NCI-H1092 treated with DMSO at 0.1 percent for 48 hours (cell line): ENCODE results near the gene LMNB1.

Source experiments
- DNase-seq: peaks from one replicate; lab custom pipeline; 2025; lab: John Stamatoyannopoulos, UW

The LMNB1 gene

GRCh38 chr5:126855266-126855665 lies 78.3 kb downstream of the LMNB1 start:
- no peak for DNase-seq

- no peak for DNase-seq
Measured at GRCh38 chr5:126857472-126858410, 80.8 kb downstream of the LMNB1 start.

GRCh38 chr5:126858441-126858840 lies 81.5 kb downstream of the LMNB1 start:
- DNase-seq, result no peak

GRCh38 chr5:126863402-126863801 lies 86.5 kb downstream of the LMNB1 start:
- no peak for DNase-seq

GRCh38 chr5:126864042-126864688 lies 87.2 kb downstream of the LMNB1 start:
- no peak for DNase-seq

- DNase-seq, result no peak
Measured at GRCh38 chr5:126865299-126865698, 88.4 kb downstream of the LMNB1 start.

GRCh38 chr5:126866851-126867636 lies 90.1 kb downstream of the LMNB1 start:
- DNase-seq, result no peak

- DNase-seq, result no peak
Measured at GRCh38 chr5:126868338-126869004, 91.5 kb downstream of the LMNB1 start.

GRCh38 chr5:126869005-126869451 lies 92.1 kb downstream of the LMNB1 start:
- DNase-seq, result peak; percentile 61

GRCh38 chr5:126871441-126871840 lies 94.5 kb downstream of the LMNB1 start:
- no peak for DNase-seq

GRCh38 chr5:126872561-126873354 lies 95.8 kb downstream of the LMNB1 start:
- no peak for DNase-seq

- no peak for DNase-seq
Measured at GRCh38 chr5:126875303-126875785, 98.4 kb downstream of the LMNB1 start.

GRCh38 chr5:126877602-126878001 lies 100.7 kb downstream of the LMNB1 start:
- DNase-seq, result peak; percentile 30

GRCh38 chr5:126878085-126878484 lies 101.1 kb downstream of the LMNB1 start:
- peak; percentile 57 for DNase-seq

- DNase-seq, result no peak
Measured at GRCh38 chr5:126878634-126879033, 101.7 kb downstream of the LMNB1 start.

- DNase-seq, result no peak
Measured at GRCh38 chr5:126881821-126882600, 105.1 kb downstream of the LMNB1 start.

GRCh38 chr5:126883564-126884245 lies 106.8 kb downstream of the LMNB1 start:
- DNase-seq, result no peak

GRCh38 chr5:126884269-126884819 lies 107.4 kb downstream of the LMNB1 start:
- no peak for DNase-seq
